ENCODE results near the gene MAN1A2.

MAN1A2 gene

DNA sequence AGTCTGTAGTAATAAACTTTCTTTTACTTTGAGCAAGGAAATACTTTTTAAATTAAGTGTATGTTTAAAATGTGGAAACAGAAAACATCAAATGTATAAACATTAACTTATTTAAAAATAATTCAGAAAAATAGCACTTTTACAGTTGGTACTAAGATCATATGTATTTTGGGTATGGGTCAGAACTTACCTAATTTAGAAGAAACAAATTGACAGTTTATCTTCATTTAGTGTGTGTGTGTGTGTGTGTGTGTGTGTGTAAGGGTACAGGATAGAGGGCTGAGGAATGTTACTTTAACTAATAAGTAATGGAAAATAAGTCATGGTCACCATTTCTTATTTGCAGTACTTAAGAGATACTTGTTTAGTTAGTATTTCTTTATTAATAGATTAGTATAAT, 3.3 kb downstream of the MAN1A2 start:
- Mint-ChIP-seq H3K27me3 (no peaks in the 10 kb centered on the region), H3K4me1 (ENCODE audit: low read depth) (peaks cover 58% of the 10 kb centered on the region), H3K4me3 (peak overlapping the region; percentile 85), H3K9me3 (no peaks in the 10 kb centered on the region), H3K27ac (no peak overlapping the region), H3K36me3 (ENCODE audit: low read depth) (peaks cover 27% of the 10 kb centered on the region)
- DNase-seq = no peak

DNA sequence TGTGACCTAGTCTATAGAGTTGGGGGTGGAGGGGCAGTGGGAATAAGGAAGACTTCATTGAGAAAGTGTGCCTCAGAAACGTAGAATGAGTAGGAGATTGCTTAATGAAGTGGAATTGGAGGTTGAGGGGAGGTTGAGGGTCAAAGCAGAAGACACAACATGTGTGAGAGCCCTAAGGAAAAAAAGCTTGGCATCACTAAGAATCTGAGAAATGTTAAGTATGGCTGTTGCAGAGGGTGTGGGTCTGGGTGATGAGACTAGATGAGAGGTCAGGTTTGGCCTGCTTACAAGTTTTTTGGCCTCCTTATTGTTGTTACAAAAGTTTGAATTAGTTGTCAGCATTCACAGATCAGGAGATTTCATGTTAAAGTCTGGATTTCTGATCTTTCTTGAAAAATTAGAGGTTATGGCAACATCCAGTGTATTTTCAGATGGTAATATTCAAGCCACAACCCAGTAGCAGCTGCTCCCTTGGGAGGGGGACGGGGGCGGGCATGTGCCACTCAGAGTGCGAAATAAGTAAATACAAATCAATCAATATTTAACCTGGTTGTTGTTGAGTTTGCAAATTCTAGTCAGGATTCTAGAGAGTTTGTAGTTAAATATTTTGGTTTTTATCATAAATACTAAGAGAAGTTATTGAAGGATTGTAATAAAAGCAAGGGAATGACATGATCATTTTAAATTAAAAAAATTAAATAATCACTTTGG, 4.3 kb downstream of the MAN1A2 start:
- Mint-ChIP-seq H3K27me3 (no peaks in the 10 kb centered on the region), H3K36me3 (ENCODE audit: low read depth) (peaks cover 27% of the 10 kb centered on the region), H3K4me1 (ENCODE audit: low read depth) (peaks cover 53% of the 10 kb centered on the region), H3K4me3 (peak overlapping the region; percentile 22), H3K9me3 (no peaks in the 10 kb centered on the region), H3K27ac (no peak overlapping the region)
- no peak for DNase-seq

DNA sequence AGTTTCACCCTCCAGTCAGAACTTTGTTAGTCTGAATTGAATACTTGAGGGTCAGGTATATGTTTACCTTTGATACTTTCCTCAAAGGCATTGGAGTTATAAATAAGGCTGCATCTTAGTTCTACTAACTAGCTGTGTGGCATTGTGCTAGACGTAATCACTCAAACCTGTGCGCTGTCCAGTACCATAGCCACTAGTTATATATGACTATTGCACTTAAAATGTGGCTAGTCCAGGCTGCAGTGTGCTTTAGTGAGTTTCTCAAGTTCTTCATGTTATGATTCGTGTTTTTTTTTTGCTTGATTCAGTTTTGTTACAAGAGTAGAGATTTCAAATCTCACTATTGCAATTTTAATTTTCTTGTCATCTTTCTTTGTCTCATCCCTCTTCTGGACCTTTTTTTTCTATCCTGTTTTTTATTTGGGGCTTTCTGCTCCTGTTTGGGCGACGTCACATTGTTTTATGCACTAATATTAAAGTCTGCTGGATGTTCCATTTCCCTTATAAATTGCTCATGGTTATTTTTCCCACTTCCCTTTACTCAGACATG, 5.7 kb downstream of the MAN1A2 start:
- peaks cover 22% of the 10 kb centered on the region for H3K36me3 Mint-ChIP-seq (ENCODE audit: low read depth)
- peaks cover 53% of the 10 kb centered on the region for H3K4me1 Mint-ChIP-seq (ENCODE audit: low read depth)
- H3K27ac Mint-ChIP-seq = no peak overlapping the region
- no peaks in the 10 kb centered on the region for H3K27me3 Mint-ChIP-seq
- DNase-seq = no peak
- no peaks in the 10 kb centered on the region for H3K9me3 Mint-ChIP-seq
- no peak overlapping the region for H3K4me3 Mint-ChIP-seq

DNA sequence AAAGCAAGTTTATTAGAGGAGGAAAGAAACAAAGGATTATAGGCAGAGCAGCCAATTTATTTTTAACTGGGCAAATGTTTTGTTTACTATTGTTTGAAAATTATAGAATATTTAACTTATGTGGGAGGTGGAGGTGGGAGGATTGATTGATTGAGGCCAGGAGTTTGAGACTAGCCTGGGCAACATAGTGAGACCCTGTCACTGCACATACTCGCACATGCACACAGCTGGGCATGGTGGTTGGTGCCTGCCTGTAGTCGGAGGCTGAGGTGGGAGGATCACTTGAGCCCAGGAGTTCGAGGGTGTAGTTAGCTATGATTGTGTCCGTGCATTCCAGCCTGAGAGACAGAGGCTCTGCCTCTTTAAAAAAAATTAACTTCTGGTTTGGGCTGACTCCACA, 6.7 kb downstream of the MAN1A2 start:
- H3K4me3 Mint-ChIP-seq = no peak overlapping the region
- peaks cover 49% of the 10 kb centered on the region for H3K4me1 Mint-ChIP-seq (ENCODE audit: low read depth)
- H3K27me3 Mint-ChIP-seq = no peaks in the 10 kb centered on the region
- no peak for DNase-seq
- peaks cover 14% of the 10 kb centered on the region for H3K36me3 Mint-ChIP-seq (ENCODE audit: low read depth)
- H3K27ac Mint-ChIP-seq = no peak overlapping the region
- no peaks in the 10 kb centered on the region for H3K9me3 Mint-ChIP-seq

DNA sequence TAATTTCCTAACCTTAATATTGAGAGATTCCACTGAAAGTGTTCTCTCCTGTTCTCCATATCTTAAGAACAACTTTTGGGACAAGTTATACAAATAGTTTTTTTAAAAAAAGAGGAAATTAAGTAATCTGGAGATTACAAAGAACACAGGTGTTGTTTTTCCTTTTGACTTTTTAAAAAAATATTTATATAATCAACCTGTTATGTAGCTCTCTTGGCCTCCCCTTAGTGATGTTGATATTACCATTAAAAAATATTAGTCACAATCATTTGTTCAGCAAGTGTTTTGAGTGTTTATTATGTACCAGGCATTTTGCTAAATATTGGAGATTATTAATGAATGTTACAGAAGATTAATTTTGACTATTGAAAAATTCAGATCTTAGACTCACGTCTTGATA, 8.1 kb downstream of the MAN1A2 start:
- no peak overlapping the region for H3K4me3 Mint-ChIP-seq
- no peak for DNase-seq
- no peak overlapping the region for H3K27ac Mint-ChIP-seq
- H3K27me3 Mint-ChIP-seq = no peaks in the 10 kb centered on the region
- peaks cover 19% of the 10 kb centered on the region for H3K36me3 Mint-ChIP-seq (ENCODE audit: low read depth)
- no peaks in the 10 kb centered on the region for H3K9me3 Mint-ChIP-seq
- H3K4me1 Mint-ChIP-seq (ENCODE audit: low read depth) = peaks cover 49% of the 10 kb centered on the region

DNA sequence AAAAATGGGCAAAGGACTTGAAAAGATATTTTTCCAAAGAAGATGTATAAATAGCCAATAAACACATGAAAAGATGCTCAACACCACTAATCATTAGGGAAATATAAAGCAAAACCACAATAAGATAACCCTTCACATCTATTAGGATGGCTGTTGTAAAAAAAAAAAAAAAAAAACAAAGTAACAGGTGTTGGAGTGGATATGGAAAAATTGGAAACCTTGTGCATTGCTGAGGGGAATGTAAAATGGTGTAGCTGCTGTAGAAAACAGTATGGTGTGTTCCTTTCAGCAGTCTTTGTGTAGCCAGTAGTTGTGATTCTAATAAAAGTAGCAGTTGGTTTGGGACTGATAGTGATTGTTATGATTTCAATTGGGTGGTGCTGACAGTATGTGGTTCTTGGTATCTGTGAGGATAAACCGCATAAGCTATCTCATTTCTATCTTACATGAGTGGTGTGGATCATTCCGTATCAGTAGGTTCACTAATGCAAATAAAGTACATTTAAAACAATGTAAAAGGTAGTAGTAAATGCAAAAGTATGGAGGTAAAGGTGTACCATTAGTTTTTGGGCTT, 19.9 kb downstream of the MAN1A2 start:
- H3K4me1 Mint-ChIP-seq (ENCODE audit: low read depth) = peaks cover 61% of the 10 kb centered on the region
- H3K9me3 Mint-ChIP-seq = peaks cover 13% of the 10 kb centered on the region
- no peak for DNase-seq
- peak overlapping the region; percentile 48 for H3K27ac Mint-ChIP-seq
- H3K36me3 Mint-ChIP-seq (ENCODE audit: low read depth) = peaks cover 11% of the 10 kb centered on the region
- no peak overlapping the region for H3K4me3 Mint-ChIP-seq
- no peaks in the 10 kb centered on the region for H3K27me3 Mint-ChIP-seq

DNA sequence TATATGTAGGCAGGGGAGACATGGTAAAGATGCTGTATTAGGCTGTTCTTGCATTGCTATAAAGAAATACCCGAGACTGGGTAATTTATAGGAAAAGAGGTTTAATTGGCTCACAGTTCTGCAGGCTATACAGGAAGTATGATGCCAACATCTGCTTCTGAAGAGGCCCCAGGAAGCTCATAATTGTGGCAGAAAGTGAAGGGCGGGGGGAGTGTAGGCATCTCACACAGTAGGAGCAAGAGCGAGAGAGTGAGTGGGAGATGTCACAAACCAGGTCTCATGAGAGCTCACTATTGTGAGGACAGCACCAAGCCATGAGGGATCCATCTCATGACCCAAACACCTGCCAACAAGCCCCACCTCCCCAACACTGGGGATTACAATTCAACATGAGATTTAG, 21.1 kb downstream of the MAN1A2 start:
- DNase-seq = no peak
- H3K27ac Mint-ChIP-seq = peak overlapping the region; percentile 15
- H3K36me3 Mint-ChIP-seq (ENCODE audit: low read depth) = peaks cover 5% of the 10 kb centered on the region
- peaks cover 9% of the 10 kb centered on the region for H3K9me3 Mint-ChIP-seq
- H3K27me3 Mint-ChIP-seq = no peaks in the 10 kb centered on the region
- peaks cover 70% of the 10 kb centered on the region for H3K4me1 Mint-ChIP-seq (ENCODE audit: low read depth)
- no peak overlapping the region for H3K4me3 Mint-ChIP-seq

DNA sequence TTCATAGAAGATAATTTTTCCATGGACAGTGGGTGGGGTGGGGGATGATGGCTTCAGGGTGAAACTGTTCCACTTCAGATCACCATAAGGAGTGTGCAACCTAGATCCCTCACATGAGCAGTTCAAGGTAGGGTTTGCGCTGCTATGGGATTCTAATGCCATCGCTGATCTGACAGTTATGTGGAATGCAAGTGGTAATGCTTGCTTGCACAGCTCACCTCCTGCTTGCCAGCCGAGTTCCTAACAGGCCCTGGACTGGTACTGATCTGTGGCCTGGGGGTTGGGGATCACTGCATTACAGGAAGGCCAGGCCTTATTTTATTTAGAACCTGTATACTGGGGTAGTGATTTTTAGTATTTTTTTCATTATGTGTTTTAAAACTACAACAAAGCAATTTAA, 22.0 kb downstream of the MAN1A2 start:
- H3K4me1 Mint-ChIP-seq (ENCODE audit: low read depth) = peaks cover 77% of the 10 kb centered on the region
- no peak overlapping the region for H3K4me3 Mint-ChIP-seq
- no peaks in the 10 kb centered on the region for H3K27me3 Mint-ChIP-seq

DNA sequence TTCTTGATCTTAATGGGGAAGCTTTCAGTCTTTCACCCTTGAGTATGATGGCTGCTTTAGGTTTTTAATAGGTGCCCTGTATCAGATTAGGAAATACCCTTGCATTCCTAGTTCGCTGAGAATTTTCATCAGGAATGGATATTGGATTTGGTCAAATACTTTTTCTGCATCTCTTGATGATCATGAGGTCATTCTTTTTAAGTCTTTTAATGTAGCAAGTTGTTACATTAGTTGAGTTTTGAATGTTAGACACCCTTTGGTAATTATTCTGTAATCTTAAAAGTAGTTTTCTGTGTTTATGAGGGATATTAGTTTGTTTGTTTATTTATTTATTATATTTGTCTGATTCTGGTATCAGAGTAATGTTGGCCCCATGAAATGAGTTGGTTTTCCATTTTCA, 22.5 kb downstream of the MAN1A2 start:
- peaks cover 82% of the 10 kb centered on the region for H3K4me1 Mint-ChIP-seq (ENCODE audit: low read depth)
- H3K9me3 Mint-ChIP-seq = no peaks in the 10 kb centered on the region
- DNase-seq = no peak
- H3K4me3 Mint-ChIP-seq = no peak overlapping the region
- no peaks in the 10 kb centered on the region for H3K36me3 Mint-ChIP-seq (ENCODE audit: low read depth)
- H3K27me3 Mint-ChIP-seq = no peaks in the 10 kb centered on the region
- no peak overlapping the region for H3K27ac Mint-ChIP-seq

More for the DNA sequence above, 22.0 kb downstream of the MAN1A2 start:
- H3K9me3 Mint-ChIP-seq = peaks cover 2% of the 10 kb centered on the region
- no peak overlapping the region for H3K27ac Mint-ChIP-seq
- no peaks in the 10 kb centered on the region for H3K36me3 Mint-ChIP-seq (ENCODE audit: low read depth)
- no peak for DNase-seq

DNA sequence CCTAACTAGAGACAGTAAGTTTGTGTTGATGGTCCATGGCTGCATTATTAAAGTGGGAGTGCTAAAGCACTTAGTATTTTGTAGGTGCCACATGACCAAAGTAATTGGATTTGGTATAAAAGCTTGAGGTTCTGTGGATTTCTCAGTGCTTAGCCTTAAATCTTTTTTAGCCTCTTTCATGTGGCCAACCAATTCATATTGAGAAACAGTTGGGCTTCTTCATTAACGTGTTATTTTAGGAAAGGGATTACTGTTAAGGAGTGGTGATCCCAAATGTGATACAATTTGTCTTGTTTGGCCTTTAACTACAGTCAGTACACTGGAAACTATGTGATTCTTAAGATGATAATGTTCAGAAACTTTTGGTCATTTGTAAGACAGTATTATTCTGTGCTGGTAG, 25.5 kb downstream of the MAN1A2 start:
- DNase-seq = no peak
- no peaks in the 10 kb centered on the region for H3K9me3 Mint-ChIP-seq
- peaks cover 71% of the 10 kb centered on the region for H3K4me1 Mint-ChIP-seq (ENCODE audit: low read depth)
- H3K4me3 Mint-ChIP-seq = no peak overlapping the region
- H3K27me3 Mint-ChIP-seq = no peaks in the 10 kb centered on the region
- no peak overlapping the region for H3K27ac Mint-ChIP-seq
- H3K36me3 Mint-ChIP-seq (ENCODE audit: low read depth) = no peaks in the 10 kb centered on the region

DNA sequence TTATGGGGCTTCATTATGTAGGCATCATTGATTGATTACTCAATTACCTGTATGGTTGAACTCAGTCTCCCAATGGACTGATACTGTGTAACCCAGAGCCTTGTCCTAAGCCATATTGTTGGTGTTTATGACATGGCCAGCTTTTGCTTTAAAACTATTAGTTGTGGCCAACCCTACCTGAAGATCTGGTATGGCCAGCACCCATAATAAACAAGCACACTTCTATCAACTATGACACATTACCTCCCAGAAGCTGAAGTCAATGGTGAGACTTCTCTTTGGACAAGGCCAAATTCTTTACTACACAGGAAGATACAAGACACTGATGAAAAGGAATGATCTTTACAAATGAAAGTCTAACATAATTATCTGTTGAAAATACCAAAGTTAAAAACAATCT, 28.8 kb downstream of the MAN1A2 start:
- H3K27ac Mint-ChIP-seq = no peak overlapping the region
- peaks cover 3% of the 10 kb centered on the region for H3K9me3 Mint-ChIP-seq
- H3K27me3 Mint-ChIP-seq = no peaks in the 10 kb centered on the region
- no peak overlapping the region for H3K4me3 Mint-ChIP-seq
- peaks cover 69% of the 10 kb centered on the region for H3K4me1 Mint-ChIP-seq (ENCODE audit: low read depth)
- H3K36me3 Mint-ChIP-seq (ENCODE audit: low read depth) = peaks cover 3% of the 10 kb centered on the region
- DNase-seq = no peak

DNA sequence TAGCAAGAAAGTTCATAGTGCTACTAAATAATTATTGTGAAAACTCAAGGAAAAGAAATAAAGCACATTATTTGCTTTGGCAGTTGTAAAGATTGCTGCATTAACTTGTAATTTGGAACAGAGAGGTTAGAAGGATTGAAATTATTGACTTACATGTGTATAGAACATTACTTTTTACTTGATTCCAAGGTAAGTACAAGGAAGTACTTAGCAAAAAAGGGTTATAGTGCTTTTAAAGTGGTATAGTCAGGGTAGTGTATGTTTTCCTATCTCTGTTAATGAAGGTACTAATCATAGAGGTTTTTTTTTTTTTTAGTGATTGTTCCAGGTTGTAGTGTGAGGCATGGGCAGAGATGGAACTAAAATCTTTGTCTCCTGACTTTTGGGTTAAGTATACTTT, 29.4 kb downstream of the MAN1A2 start:
- Mint-ChIP-seq H3K36me3 (ENCODE audit: low read depth) (peaks cover 6% of the 10 kb centered on the region), H3K9me3 (peaks cover 3% of the 10 kb centered on the region), H3K4me3 (no peak overlapping the region), H3K27ac (no peak overlapping the region), H3K4me1 (ENCODE audit: low read depth) (peaks cover 70% of the 10 kb centered on the region), H3K27me3 (no peaks in the 10 kb centered on the region)
- no peak for DNase-seq

DNA sequence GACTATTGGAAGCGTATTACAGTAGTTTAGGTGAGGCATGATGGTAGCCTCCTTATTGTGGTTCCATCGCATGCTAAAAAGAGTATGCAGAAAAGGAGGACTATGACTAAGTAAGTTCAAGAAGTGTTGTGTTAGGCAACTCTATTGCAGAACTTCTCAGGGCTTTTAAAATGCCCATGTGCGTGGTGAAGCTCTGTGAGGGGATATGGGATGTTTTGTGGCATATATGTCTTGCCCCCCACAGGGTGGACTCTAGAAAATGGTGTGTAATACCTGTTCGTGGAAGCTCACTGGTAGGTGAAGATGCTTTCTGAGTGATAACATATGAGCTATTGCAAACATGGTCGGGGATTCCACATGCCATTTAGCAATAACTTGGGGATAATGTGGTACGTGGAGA, 31.7 kb downstream of the MAN1A2 start:
- peaks cover 53% of the 10 kb centered on the region for H3K4me1 Mint-ChIP-seq (ENCODE audit: low read depth)
- H3K9me3 Mint-ChIP-seq = peaks cover 14% of the 10 kb centered on the region
- no peak overlapping the region for H3K4me3 Mint-ChIP-seq
- H3K27ac Mint-ChIP-seq = no peak overlapping the region
- no peak for DNase-seq
- no peaks in the 10 kb centered on the region for H3K27me3 Mint-ChIP-seq
- H3K36me3 Mint-ChIP-seq (ENCODE audit: low read depth) = peaks cover 26% of the 10 kb centered on the region

DNA sequence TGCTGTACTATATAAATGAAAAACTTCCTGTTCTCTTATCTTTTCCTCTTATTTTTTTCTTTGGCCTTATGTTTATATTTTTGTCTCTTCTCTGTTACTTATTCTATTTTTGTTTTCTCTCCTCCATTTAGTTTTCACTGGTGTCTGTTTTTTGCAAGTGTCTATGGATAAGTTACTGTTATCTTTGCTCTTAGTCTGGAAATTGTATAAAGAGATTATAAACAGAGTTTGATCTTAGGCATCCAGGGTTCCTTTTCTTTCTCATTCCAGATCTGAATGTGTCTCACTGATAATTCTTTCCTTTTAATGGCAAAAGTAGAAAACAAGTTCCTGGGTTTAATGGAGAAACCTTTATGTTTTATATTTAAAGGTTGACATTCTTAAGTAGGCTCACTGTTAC, 34.5 kb downstream of the MAN1A2 start:
- H3K27me3 Mint-ChIP-seq = no peaks in the 10 kb centered on the region
- no peak overlapping the region for H3K27ac Mint-ChIP-seq
- H3K4me1 Mint-ChIP-seq (ENCODE audit: low read depth) = peaks cover 37% of the 10 kb centered on the region
- no peak overlapping the region for H3K4me3 Mint-ChIP-seq
- peaks cover 14% of the 10 kb centered on the region for H3K9me3 Mint-ChIP-seq
- peaks cover 50% of the 10 kb centered on the region for H3K36me3 Mint-ChIP-seq (ENCODE audit: low read depth)
- DNase-seq = no peak

DNA sequence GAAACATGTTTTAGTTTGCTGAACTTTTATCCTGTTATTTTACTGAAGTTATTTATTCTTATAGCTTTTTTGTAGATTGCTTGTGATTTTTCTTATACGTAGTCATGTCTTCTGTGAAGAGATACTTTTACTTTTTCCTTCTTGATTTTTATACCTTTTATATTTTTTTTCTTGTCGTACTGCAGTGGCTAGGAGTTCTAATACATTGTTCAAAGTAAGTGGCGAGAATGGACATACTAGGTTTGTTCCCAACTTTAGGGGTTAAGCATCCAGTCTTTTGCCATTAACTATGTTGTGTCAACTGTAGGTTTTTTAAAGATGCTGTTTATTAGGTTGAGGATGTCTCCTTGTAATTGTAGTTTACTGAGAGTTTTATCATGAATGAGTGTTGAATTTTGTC, 36.3 kb downstream of the MAN1A2 start:
- Mint-ChIP-seq H3K27ac (no peak overlapping the region), H3K36me3 (ENCODE audit: low read depth) (peaks cover 66% of the 10 kb centered on the region), H3K27me3 (no peaks in the 10 kb centered on the region), H3K4me3 (no peak overlapping the region), H3K4me1 (ENCODE audit: low read depth) (peaks cover 31% of the 10 kb centered on the region), H3K9me3 (peaks cover 14% of the 10 kb centered on the region)
- DNase-seq = no peak
